H4 (cell line): ENCODE measurements around the gene SMOC2. TPM values are rescaled to one million over a fixed set of nuclear protein-coding genes. Genes with fewer than 3 reads are reported as not detected.

Experiments used
- DNase-seq: peaks from one replicate; pipeline ENCODE4 v3.0.0-alpha.2; 2015; ENCODE audit warnings: low spot score
- total RNA-seq: library from RNA; depleted of rRNA; stranded (reverse); fragments of >200 nt; shearing (Covaris generic); gene quantifications from 2 replicates; pipeline ENCODE4 v1.2.3, GENCODE V29; 2014

The SMOC2 gene
- total RNA-seq, 1 experiment from 2014 or later: 0.08 TPM

DNA sequence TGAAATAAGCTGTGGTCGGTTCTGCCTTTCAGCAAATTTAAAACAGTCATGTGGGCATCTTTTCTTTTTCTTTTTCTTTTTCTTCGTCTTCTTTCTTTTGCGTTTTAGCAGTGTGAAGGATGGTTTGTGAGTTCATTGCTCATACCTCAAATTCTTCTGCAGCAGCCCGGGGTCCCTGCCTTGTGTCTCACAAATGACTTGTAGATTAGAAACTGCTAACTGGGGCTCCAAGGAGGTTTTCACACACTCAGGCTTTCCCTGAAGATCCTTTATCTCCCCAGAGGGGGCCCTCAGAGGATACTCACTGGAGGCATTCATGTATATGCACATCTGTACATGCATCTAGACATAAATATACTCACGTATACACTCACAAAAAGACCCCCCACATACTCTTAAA is 1.7 kb downstream of the SMOC2 start:
- no peak for DNase-seq

- no peak for DNase-seq
These were observed 6.3 kb downstream of the SMOC2 start for GRCh38 chr6:168447282-168447681.

GRCh38 chr6:168447700-168448099 is 6.7 kb downstream of the SMOC2 start:
- no peak for DNase-seq

DNA sequence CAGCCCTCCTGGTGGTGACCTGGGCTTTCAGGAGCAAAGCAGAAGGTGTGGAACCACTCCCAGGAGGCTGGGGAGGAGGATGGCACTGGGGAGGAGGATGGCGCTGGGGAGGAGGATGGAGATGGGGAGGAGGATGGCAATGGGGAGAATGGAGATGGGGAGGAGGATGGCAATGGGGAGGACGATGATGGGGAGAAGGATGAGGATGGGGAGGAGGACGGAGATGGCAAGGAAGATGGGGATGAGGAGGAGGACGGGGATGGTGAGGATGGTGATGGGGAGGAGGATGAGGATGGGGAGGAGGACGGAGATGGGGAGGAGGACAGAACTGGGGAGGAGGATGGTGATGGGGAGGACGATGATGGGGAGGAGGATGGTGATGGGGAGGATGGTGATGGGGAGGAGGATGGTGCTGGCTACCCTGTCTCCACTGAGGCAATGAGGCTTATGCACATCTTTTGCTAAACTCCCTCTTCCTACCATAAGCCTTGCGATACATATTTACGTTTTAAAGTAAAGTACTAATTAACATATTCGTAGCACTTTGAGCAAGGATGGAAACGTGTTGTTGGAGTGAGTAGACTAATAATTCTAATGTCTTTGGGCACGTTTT is 7.4 kb downstream of the SMOC2 start:
- no peak for DNase-seq

DNA sequence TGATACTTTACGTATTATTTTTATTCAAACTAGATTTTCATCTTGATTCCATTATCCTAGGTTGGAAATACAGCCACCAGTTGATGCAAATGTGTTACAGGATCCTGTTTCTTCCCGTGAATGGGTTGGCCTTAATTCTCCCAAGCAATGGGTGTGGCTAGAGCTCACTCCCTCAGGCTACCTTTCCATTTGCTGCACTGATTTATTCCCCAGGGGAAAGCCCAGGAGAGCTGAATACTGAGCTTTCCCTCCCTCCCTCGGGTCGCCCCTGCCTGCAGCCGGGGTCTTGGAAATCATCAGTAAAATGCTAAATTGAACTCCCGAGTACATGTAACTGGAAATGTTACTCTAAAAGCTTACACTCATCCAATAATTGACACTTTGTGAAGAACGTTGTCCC is 9.9 kb downstream of the SMOC2 start:
- DNase-seq: no peak

GRCh38 chr6:168451805-168452517 is 11.0 kb downstream of the SMOC2 start:
- no peak for DNase-seq

DNA sequence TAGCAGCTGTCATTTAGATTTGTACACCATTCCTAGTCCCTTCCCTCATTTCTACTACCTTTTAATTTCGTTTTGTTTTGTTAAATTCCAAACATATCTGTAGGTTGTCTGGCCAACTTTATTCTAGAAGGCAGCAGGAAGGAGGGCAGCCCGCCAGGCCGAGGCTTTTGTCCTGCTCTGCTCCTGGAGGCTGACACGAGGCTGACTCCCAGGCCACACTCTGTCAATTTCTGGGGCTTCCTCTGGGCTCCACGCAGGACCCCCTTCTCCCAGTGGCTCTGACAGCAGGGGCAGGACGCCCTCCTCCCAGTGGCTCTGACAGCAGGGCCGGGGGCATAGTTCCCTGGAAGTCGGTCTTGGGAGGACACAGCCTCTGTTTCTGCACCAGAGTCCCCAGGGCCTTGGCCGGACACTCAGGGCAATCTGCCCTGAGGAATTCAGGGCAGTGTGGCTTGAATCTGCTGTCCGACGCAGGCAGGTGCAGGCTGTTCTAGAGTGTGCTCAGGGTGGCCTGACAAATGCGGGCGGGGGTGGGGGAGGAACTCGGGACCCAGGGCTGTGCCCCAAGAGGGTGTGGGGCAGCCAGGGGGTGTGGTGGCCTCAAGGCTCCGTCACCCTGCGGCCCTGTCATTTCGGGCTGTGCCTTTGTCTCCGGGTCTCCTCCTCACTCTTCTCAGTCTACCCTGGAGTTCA is 11.8 kb downstream of the SMOC2 start:
- DNase-seq: no peak

GRCh38 chr6:168455847-168456530 is 15.0 kb downstream of the SMOC2 start:
- no peak for DNase-seq

DNA sequence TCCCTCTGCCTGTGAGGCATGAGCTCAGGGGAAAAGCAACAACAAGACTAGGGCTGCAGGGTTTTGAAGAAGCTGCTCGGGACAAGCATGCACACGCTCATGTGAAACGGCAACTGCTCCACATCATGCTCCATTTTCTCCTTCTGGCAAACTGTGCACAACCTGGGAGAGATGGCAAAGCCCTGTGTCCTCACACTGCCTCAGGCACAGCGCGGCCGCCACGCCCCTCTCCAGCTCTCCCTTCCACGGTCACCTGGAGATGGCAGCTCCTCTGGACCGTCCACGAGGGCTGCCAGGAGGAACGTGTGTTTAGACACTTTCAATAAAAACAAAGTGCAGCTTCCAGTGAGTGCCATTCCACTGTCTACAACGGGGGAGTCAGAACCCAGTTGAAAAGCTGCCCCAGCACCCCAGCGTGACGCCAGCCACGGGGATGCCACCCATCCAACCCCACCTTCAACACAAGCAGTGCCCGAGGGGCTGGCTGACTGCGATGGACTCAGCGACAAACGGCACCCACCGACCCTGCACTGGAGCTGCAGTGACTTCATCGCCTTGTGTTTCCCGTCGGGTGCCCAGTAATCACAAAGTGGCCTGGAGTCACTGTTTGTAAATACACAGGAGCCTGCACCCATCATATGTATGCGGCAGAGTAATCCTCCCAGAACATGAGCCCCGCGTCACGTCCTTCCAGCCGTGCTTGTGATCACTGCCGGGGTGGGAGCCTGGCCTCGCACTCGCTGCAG is 16.1 kb downstream of the SMOC2 start:
- DNase-seq: no peak

GRCh38 chr6:168457653-168457934 is 16.6 kb downstream of the SMOC2 start:
- no peak for DNase-seq

DNA sequence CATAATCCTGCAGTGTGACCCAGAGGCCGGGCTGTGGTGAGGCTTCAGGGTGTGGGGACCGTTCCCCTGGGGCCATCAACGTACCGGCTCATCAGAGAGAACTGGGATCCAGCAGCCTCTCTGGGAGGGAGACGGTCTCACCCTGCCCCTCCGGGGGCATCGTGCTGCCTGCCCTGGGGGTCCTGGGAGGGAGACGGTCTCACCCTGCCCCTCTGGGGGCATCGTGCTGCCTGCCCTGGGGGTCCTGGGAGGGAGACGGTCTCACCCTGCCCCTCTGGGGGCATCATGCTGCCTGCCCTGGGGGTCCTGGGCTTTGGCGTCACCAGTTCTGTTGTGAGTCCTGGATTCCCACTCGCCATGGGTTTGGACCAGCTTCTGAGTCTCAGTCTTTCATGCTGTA is 17.1 kb downstream of the SMOC2 start:
- no peak for DNase-seq

GRCh38 chr6:168459572-168459971 is 18.6 kb downstream of the SMOC2 start:
- no peak for DNase-seq

- DNase-seq: no peak
These were observed 21.4 kb downstream of the SMOC2 start for GRCh38 chr6:168462289-168462853.

DNA sequence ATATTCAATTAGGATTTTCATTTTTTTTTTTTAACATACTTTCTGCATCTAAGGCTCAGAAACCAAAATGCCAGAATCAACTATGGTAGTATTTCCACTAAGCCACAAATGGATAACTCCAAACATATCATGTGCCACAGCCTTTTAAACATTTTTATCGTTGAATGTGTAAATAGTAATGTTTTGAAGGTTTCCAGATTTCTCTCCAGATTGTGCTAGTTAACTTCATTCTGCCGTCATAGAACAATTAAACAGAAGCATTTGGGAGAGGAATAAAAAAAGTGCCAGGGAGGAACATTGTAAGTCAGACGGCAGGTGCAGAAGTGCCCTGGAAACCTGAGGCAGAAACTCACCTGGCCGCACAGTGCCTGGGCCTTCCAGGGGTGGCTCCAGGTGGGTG is 23.6 kb downstream of the SMOC2 start:
- no peak for DNase-seq

DNA sequence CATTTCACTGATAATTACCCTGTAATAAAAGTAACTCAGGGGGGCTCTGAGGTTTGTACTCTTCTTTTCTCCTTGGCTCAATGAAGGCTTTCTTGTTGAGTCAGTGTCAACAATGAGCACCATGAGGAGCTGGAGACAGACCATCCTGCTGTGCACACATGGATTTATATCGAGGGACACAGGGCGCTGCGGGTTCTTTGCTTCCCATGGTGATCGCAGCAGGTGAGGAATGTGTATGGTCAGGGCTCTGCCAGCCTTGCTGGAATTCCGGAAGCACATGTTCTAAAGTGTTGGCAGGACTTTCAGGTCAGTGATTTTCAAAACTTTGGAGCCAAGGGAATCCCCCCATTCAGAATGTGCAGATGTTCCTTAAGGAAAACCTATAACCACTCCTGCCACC is 27.1 kb downstream of the SMOC2 start:
- DNase-seq: no peak

GRCh38 chr6:168469521-168469920 is 28.5 kb downstream of the SMOC2 start:
- DNase-seq: no peak

- DNase-seq: no peak
These were observed 28.9 kb downstream of the SMOC2 start for GRCh38 chr6:168469926-168470325.

GRCh38 chr6:168472363-168472762 is 31.4 kb downstream of the SMOC2 start:
- no peak for DNase-seq

DNA sequence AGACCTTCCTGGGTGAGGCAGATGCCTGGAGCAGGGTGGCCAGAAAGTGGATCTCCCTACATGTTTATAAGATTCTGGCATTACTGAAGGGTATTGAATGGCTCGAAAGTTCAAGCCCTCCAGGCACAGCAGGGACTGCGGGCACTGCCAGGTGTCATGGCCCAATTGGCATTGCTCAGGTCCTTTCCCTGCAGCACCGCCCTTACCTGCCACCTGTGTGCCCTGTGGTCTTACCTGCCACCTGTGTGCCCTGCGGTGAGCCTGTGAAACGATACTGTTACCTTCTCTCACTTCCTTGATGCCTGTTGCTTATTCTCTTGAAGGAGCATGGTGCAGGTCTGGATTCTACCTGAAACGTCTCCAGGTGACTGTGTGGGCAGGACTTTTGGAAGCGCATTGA is 32.2 kb downstream of the SMOC2 start:
- no peak for DNase-seq

DNA sequence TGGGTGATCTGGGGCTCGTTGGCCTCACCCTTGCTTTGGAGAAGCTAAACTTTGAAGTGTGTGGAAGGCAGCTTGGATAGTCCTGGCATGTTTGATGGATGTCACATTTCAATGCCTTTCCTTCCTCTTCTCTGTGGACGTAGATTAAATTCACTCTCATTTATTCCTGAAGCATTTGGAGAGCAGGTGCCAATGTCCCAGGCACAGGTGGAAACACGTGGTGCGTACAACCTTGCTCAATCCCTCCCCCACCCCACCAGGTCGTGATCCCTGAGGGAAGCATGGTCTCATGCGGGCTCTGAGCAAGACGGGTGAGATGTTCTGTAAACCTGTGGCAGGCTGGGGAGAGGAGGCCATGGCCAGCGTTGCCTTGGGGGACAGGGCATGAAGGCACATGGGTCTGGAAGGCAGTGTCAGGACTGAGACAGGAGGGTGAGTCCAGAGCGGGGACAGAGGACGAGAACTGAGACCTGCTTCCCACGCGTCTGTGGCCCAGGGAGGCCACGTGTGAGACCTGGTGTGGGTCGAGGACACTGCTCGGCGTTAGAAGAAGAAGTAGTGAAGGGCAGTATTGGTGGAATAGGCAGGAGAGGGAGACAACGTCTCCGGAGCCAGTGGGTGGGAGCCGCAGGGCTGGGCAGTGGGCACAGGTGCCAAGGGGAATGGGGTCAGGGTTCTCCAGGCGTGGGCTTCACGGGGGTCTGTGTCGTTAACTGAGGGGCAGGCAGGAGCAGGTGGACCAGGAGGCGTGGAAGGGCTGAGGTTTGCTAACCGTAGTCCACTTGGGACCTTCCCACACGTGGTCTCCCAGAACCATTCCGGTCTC is 34.4 kb downstream of the SMOC2 start:
- DNase-seq: no peak

DNA sequence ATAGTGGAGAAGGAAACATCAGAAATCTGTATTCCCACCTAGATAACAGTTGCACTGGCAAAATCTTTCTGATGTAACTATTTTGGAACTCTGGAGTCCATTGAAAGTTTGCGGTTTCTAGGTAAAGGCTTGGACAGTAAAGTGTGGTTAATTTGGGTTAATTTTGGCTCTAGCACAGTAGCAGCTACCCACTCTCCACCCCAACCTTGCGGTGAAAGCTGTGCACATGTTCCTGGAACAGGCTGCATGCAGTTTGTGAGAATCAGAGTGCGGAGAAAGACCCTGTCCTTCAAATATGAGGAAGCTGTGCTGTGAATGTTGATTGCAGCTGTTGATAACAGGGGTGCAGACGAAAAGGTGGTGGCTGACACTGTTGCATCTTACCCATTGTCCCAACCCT is 38.4 kb downstream of the SMOC2 start:
- DNase-seq: no peak
